CD4-positive, alpha-beta T cell treated with Interleukin-17A for 4 hours (primary cell): ENCODE data around the gene ICAM1.

Source experiments
- DNase-seq: peaks from one replicate; pipeline ENCODE4 v3.0.0-alpha.2; 2020; ENCODE audit warnings: mixed read lengths

The ICAM1 gene

DNA sequence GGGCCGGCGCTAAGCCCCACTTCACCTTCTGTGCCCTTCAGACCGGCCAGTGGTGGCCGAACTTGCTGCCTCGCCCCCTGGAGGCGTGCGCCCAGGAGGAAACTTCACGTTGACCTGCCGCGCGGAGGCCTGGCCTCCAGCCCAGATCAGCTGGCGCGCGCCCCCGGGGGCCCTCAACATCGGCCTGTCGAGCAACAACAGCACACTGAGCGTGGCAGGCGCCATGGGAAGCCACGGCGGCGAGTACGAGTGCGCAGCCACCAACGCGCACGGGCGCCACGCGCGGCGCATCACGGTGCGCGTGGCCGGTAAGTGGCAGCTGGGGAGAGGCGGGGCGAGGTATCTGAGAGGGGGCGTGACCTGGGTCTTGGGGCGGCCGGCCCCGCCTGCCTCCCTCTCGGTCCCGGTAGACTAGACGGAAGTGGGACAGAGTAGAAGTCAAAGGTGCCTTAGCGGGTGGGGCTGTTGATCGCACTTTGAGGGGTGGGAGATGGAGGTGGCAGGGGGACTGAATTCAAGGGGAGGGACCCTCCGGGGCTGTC lies 24.5 kb downstream of the ICAM1 start:
- peak; percentile 83 for DNase-seq

DNA sequence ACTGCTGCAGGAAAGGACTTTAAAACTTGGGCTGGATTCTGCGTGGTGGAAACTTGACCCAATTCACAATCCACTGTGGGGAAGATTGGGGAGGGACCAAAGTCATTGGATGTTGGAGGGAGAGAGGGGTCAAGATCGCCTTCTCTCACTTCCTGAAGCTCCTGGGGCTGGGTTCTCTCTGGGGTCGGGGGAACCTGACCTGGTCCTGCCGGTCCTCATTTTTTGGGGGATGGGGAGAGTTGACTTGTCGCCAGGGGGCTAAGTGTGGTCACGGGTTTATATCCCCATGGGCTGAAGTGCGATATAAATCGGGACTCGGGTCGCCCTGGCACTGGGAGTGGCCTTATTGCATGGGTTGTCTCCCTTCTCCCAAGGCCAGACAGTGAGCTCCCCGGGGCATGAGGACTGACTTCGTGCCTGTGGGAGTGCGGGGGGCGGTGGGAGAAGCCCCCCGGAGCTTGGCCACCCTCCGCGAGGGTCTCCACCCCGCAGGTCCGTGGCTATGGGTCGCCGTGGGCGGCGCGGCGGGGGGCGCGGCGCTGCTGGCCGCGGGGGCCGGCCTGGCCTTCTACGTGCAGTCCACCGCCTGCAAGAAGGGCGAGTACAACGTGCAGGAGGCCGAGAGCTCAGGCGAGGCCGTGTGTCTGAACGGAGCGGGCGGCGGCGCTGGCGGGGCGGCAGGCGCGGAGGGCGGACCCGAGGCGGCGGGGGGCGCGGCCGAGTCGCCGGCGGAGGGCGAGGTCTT lies 25.1 kb downstream of the ICAM1 start:
- DNase-seq, result no peak

DNA sequence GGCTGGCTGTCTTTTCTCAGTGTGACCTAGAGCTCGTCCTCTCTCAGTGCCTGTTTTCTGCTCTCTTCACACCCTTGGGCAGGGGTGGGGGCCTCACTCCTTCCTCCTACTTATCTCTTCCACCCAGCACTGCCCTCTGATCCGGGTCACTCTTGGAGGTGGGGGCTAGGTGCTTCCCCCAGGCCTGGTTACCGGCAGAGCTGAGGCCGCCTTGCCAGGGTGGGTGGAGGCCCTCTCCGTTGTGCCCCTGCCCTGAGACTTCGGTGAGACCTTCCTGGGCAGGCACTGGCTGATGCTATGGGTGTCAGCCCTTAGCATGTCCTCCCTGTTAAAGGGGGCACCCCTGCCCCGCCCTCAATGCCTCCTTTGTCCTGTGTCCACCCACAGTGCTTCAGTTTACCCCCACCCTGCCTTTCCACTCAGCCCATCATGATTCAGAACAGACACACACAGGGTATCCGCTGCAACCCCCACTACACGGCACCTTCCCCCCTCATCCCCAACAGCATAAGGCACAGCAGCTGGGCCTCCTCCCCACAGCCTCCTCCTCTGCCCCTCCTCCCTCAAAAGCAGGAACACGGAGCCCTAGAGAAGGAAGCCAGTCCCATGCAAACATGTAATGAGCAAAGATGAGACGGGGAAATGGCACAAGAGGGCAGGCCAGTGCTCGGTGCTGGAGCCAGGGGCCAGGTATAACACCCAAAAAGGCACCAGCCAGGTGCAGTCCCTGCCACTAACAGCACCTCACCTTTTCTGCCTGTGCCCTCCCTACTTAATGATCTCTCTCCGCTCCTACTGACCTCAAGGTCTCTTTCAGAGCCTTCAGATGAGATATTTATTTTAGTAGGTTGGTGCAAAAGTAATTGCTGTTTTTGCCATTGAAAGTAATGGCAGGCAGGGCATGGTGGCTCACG lies 28.9 kb downstream of the ICAM1 start:
- no peak for DNase-seq

DNA sequence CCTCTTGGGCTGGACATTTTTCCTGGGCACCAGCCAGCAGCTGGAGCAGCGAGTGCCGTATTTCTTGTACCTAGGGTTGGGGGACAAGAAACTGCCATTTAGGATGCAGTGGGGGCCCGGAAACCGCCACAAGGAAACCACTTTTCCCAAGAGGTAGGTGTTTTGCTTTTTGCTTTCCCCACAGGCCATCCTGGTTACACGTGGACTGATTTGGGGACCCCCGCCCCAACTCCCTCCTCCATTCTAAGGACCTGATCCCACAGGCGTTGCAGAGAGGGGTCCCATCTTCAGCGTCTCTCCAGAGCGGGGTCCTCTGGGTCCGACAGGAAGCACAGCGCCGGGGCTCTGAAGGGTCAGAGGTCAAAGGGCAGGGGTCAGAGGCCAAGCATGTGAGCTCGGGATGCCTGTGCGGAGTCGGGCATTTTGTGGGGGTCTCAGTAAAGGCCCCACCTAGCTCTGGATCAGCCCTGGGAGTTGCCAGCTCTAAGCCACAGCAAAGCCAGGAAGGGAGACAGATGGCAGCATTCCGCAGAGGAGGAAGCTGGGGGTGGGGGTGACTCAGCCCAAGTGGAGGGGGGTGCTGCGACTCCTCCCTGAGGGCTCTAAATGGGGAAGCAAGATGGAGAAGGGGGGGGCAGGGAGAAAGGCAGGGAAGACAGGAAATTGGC lies 34.4 kb downstream of the ICAM1 start:
- DNase-seq, result no peak

DNA sequence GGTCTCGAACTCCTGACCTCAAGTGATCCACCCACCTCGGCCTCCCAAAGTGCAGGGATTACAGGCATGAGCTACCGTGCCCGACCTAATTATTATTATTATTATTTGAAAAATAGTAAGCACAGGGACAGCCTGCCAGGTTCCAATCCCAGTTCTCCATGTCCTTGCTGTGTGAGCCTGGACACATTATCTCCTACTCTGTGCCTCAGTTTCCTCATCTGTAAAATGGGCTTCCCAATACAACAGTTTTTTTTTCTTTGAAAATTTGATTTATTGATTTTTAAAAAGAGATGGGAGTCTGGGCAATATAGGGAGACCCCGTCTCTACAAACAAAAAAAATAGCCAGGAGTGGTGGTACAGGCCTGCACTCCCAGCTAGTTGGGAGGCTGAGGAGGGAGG lies 35.4 kb downstream of the ICAM1 start:
- DNase-seq, result no peak

DNA sequence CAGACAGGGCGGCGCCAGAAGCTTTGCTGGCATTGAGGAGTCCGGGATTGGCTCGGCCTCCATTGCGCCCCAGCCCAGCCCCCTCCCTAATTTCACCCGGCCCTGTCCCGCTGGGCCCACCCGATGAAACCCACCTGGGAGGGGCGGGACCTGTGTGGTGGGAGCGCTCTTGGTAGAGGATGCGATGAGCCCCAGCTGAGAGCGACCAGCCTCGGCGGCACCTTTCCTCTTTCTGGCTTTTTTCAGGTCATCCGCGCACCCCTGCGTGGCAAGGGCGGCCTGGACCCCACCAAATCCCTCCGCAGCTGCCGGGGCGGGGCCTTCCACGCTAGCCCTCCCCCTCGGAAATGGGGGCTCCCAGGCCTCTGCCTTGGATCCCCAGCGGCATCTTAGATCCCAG lies 38.5 kb downstream of the ICAM1 start, which contains the start of gene ZGLP1:
Gene ZGLP1, minus strand, starts transcription at position 393 of the 400 bp plus-strand sequence.
- DNase-seq, result no peak

DNA sequence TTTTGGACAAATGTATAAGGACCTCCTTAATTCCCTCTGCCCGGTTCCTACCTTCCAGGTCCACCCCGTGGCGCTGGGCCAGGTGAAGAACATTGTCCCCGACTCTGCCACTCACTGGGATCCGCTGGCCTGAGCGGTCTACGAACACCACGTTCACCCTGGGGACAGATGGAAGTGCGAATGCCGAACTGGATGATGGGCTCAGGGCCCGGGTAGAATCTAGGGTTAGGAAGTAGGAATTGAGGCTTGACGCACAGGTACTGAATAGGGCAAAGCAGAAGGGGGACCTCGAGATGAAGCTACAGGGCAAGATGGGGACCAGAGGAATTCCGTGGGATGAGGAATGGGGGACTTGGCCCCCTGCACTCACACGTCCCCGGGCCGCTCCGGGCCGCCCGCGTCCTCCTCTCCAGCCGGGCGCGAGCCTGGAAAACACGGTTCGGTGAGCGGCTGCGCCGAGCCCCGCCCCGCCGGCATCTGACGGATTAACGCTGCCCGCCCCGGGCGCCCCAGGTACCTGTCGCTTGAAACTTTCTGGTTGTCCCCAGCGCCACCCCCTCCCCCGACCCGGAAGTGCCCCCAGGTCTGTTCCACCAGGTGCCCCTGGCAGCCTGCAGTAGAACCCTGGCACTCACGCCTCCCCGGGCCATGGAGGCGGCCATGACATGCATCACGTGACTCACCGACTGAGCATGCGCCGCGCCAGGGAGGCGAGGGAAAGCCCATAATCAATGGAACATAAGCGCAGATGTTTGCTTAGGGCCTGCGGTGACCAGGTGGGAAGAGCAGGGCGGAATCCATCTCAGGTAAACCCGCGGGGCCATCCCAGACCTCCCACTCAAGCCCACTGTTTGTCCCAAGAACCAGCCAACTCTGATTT lies 44.7 kb downstream of the ICAM1 start, which contains the start of gene FDX2:
Gene FDX2, minus strand, starts transcription at position 681 of the 880 bp plus-strand sequence. Its CDS starts 19 bp downstream, at position 662.
- DNase-seq, result peak; percentile 94

DNA sequence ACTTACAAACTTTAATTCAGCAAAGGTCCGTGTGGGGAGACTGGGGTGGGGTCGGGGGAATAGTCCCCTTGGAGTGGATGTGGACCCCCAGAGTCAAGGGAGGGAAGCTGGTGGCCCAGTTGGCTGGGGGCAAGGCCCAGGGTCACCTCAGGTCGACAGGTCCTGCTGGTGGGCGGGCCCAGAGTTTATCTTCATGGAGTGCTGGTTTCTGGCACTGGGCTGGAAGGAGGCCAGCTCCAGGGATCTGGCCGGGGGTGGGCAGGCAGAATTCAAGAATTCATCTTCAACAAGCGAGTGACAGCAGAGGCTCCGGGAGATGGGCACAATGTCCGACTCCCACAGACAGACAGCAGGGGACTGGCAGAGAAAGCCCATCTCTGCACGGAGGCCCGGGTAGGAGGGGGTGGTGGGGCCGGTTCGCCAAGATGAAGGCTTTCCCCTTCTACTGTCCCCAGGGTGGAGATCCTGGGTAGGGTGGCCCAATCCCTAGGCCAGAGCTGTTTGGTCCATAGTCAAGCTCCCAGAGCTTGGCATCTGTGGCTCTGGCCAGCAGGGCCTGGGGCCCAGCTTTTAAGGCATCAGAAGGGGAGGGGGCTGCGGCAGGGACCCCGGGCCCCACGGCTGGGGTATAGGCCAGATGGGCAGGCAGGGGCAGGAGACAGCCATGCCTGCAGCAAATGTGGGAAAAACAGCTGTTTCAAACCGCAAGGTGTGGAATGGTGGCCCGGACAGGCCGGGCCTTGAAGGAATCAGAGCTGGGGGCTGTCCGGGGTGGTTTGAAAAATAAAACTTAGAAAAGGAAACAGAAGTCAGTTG lies 45.5 kb downstream of the ICAM1 start:
- DNase-seq, result no peak

DNA sequence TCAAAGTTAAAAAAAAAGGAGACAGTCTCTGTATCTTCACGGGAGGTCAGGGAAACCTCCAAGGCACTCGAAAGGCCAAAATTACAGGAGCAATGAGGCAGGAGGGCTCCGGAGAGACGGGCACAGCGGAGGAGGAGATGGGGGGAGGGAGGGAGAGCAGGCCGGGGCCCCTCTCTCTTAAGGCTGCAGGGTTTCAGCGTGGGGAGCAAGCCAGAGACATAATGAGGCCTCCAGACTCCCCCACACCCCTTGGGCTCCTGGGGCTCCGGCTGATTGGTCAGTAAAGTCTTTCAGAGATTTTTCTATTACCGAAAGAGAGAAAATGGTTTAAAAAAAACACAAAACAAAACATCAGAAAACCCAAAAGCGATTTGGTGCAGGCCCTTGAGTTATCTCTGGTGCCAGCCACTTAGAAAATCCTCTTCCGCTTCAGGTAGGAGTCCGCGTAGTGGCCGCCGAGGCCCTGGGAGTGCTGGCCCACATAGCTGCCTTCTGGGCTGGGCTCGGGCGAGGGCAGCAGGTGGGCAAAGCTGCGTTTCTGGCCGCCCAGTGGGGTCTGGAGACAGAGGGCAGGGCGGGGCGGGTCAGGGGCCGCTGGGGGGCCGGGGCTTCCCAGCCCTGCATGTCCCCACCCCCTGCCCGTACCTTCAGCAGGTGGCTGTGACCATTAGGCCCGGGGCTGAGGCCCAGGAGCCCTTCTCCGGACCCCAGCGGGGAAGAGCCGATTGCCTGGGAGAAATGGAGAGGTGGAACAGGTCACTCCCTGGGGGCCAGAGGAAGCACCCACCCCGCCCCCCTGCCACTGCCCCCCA lies 46.3 kb downstream of the ICAM1 start:
- no peak for DNase-seq

DNA sequence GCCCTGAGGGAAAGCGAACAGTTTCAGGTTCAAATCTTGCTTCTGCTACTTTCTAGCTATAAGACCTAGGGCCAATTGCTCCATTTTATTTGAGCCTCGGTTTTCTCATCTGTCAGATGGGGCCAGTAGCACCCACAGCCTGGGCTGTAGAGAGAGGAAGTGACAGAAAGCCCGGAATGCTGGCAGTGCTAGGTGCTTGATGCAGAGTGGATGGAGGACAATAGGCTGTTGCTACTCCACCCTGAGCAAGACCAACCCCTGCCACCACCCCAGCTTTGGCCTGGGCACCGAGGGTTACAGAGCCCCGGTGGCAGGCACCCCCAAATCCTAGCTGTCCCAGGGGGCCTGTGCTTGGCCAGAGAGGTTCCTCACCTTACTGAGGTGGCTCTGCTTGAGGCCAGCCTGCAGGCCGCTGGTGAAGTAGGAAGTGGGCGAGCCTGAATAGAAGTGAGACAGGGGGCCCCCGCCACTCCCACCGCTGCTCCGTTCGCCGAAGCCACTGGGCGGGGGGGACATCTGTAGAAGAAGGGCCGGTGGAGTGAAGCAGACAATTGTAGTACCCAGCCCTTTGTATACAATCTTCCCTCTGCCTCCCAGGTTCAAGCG lies 47.0 kb downstream of the ICAM1 start:
- DNase-seq, result no peak

DNA sequence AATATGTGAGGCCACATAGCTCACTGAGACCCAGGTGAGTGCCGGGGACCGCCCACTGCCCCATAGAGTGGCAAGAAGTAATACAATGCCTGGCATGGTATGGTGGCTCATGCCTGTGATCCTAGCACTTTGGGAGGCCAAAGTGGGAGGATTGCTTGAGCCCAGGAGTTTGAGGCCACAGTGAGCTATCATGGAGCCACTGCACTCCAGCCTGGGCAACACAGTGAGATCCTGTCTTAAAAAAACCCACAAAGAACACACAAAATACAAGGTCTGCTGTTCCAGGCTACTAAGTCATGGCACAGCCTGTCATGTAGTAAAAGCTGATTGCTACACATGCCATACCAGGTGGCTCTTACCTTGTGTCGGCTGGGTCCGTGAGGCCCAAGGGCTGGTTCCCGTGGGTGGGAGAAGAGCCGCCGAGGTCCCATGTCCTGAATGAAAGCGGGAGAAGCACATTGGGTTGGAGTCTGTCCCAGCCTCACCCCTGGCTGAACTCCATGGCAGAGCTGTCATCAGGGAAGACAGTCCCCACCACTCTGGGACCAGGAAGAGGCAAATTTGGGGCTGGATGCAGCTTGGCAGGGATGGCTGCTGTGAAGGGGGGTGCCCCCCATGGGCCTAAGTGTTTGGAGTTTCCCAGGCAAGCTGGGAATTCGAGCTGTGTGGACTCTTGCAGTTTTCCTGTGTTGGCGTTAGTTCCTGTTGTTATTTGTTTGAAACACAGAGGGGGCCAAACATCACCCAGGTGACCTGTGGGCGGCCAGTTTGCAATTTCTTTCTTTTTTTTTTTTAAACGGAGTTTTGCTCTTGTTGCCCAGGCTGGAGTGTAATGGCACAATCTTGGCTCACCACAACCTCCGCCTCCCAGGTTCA lies 48.1 kb downstream of the ICAM1 start:
- DNase-seq, result no peak

DNA sequence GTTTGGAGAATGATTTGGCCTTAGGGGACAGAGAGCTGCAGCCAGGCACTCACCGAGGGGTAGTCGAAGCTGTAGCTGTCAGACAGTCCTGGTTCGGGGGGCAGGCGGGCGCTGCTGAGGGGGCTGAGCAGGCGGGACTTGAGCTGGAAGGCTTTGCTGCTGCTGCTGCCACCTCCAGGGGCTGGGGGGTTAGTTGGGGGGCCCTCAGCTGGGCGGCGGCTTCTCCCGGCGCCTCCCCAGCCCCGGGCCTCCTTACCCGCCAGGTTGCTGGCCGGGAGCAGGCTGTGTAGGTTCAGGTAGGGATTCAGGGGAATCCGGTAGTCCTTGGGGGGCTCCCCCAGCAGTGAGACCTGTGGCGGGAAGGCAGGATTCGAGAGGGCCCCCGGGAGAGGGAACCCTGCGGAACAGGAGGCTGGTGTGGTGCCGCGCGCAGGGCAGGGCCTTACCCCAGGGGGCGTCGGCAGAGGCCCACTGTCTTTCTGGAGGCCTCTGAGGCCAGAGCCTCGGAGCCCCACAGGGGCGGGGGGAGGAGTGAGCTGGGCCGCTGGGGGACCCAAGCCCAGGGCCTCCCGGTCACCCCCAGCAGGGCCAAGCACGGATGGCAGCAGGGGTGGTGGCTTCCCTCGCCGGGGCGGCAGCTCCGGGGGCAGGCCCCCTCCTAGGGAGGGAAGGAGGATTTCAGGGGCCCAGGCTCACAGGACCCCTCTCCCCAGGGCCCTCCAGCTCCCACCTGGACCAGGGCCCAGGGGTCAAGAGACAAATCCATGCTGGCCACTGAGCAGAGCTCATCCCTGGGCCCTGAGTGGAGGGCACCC lies 49.9 kb downstream of the ICAM1 start:
- no peak for DNase-seq

DNA sequence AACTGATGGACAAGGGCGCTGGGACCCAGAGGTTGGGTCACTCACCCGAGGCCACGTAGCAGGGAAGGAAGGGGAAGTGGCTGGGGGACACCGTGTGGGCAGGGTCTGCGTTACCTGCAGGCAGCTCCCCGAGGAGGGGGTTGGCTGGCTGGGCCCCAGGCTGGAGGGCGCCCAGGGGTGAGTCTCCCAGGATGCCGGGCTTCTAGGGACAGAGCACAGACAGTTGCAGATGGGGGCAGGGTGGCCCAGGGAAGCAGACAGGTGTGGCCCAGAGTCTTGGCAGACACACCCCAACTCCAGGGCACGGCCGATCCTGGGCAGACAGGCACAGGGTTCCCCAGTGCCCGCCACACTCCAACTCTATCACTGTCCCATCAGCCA lies 50.5 kb downstream of the ICAM1 start:
- DNase-seq, result no peak

DNA sequence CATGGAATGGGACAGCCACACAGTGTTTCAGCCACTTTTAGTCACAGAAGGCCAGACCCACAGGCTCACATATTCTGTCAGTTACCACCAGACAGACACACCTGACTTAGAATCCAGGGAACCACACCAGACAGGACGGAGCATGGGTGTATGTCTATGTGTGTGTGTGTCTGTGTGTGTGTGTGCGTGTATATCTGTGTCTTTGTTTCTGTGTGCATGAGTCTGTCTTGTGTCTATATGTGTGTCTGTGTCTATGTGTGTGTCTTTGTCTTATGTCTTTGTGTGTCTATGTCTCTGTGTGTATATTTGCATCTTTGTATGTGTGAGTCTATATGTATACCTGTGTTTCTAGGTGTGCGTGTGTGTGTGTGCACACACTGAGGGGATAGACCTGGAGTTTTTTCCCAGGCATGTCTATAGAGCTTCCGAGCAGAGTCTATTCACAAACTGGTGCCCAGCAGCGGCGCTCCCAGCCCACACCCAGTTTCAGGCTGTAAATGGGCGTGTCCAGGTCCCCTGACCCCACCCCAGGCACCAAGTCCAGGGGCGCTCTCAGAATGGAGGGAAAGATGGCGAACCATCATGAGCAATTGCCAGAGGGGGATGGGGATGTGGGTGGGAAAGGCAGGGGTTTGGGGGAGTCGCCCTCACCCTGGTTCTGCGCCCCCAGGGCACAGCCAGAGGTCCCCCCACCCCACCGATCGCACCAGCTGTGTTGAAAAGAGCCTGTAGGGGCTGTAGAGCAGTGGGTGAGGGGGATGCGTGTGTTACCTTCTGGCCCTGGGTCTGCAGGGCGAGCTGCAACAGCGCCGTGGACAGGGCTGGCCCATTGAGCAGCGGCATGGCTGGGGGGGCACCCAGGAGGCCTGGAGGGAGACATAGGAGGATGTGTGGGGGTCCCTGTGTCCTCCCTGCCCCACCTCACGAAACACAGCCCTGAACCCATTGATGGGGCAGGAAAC lies 51.2 kb downstream of the ICAM1 start:
- no peak for DNase-seq

DNA sequence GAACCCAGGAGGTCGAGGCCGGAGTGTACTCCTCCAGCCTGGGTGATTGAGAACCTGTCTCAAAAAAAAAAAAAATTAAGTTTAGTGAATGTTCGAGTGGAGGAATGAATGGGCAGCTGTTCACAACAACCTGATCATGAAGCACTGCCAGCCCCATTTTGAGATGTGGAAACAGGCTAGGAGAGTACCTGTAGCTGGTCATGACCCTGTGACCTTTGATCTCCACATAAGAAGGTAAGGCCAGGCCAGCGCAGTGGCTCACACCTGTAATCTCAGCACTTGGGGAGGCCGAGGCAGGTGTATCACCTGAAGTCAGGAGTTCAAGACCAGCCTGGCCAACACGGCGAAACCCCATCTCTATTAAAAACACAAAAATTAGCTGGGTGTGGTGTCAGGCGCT lies 54.8 kb downstream of the ICAM1 start:
- DNase-seq, result no peak

DNA sequence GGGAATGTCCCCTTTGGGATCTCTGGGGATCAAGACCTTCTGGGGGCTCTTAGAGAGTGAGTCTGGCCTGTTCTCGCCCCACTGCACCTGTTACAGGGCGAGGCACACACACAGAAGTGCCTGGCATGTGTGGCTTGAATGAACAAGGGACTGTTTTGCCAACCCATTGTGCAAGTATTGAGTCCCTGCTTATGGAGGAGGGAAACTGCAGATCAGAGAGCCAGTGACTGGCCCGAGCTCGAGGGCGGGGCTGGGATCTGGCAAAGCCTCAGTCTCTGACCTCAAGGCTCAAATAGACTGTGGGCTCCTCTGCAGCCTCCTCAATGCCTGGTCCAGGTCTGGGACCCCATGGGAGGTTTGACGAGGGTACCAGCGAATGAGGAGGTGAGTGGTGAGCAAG lies 56.9 kb downstream of the ICAM1 start:
- no peak for DNase-seq
